ENCODE data around the gene SERGEF.

Gene SERGEF

GRCh38 chr11:17865765-17866428 lies 146.9 kb downstream of the SERGEF start:
- no peak for DNase-seq (ENCODE audit: low read depth in 1 of 2, low spot score in 1 of 2)

- DNase-seq (ENCODE audit: low read depth in 1 of 2, low spot score in 1 of 2): no peak
These were observed 148.3 kb downstream of the SERGEF start for GRCh38 chr11:17864478-17864941.

GRCh38 chr11:17861036-17861755 lies 151.7 kb downstream of the SERGEF start:
- DNase-seq (ENCODE audit: low read depth in 1 of 2, low spot score in 1 of 2): no peak

- DNase-seq (ENCODE audit: low read depth in 1 of 2, low spot score in 1 of 2): no peak
These were observed 153.3 kb downstream of the SERGEF start for GRCh38 chr11:17859552-17859951.

GRCh38 chr11:17855531-17856290 lies 157.1 kb downstream of the SERGEF start:
- no peak for DNase-seq (ENCODE audit: low read depth in 1 of 2, low spot score in 1 of 2)

- no peak for DNase-seq (ENCODE audit: low read depth in 1 of 2, low spot score in 1 of 2)
These were observed 159.6 kb downstream of the SERGEF start for GRCh38 chr11:17853280-17853679.

GRCh38 chr11:17852246-17852645 lies 160.6 kb downstream of the SERGEF start:
- DNase-seq (ENCODE audit: low read depth in 1 of 2, low spot score in 1 of 2): no peak

GRCh38 chr11:17851697-17852096 lies 161.2 kb downstream of the SERGEF start:
- DNase-seq (ENCODE audit: low read depth in 1 of 2, low spot score in 1 of 2): no peak

GRCh38 chr11:17850336-17850735 lies 162.5 kb downstream of the SERGEF start:
- no peak for DNase-seq (ENCODE audit: low read depth in 1 of 2, low spot score in 1 of 2)

- DNase-seq (ENCODE audit: low read depth in 1 of 2, low spot score in 1 of 2): no peak
These were observed 164.1 kb downstream of the SERGEF start for GRCh38 chr11:17848715-17849114.

- DNase-seq (ENCODE audit: low read depth in 1 of 2, low spot score in 1 of 2): no peak
These were observed 165.9 kb downstream of the SERGEF start for GRCh38 chr11:17846852-17847453.

GRCh38 chr11:17845431-17845881 lies 167.4 kb downstream of the SERGEF start:
- no peak for DNase-seq (ENCODE audit: low read depth in 1 of 2, low spot score in 1 of 2)

GRCh38 chr11:17840101-17840548 lies 172.7 kb downstream of the SERGEF start:
- no peak for DNase-seq (ENCODE audit: low read depth in 1 of 2, low spot score in 1 of 2)

GRCh38 chr11:17839450-17839849 lies 173.4 kb downstream of the SERGEF start:
- DNase-seq (ENCODE audit: low read depth in 1 of 2, low spot score in 1 of 2): no peak

- DNase-seq (ENCODE audit: low read depth in 1 of 2, low spot score in 1 of 2): no peak
These were observed 174.7 kb downstream of the SERGEF start for GRCh38 chr11:17838102-17838501.

- no peak for DNase-seq (ENCODE audit: low read depth in 1 of 2, low spot score in 1 of 2)
These were observed 181.0 kb downstream of the SERGEF start for GRCh38 chr11:17831883-17832282.

- DNase-seq (ENCODE audit: low read depth in 1 of 2, low spot score in 1 of 2): no peak
These were observed 181.6 kb downstream of the SERGEF start for GRCh38 chr11:17831228-17831627.

GRCh38 chr11:17828311-17828751 lies 184.5 kb downstream of the SERGEF start:
- no peak for DNase-seq (ENCODE audit: low read depth in 1 of 2, low spot score in 1 of 2)

GRCh38 chr11:17827006-17827405 lies 185.8 kb downstream of the SERGEF start:
- DNase-seq (ENCODE audit: low read depth in 1 of 2, low spot score in 1 of 2): no peak

- DNase-seq (ENCODE audit: low read depth in 1 of 2, low spot score in 1 of 2): no peak
These were observed 190.5 kb downstream of the SERGEF start for GRCh38 chr11:17822401-17822781.

GRCh38 chr11:17821648-17822400 lies 191.0 kb downstream of the SERGEF start:
- DNase-seq (ENCODE audit: low read depth in 1 of 2, low spot score in 1 of 2): no peak
